Endodermal cell (in vitro differentiated cells): ENCODE data around the gene TMEM240. TPM values are rescaled to one million over a fixed set of nuclear protein-coding genes. Genes with fewer than 3 reads are reported as not detected.
"Not testable (repeated sequence)": the region's sequence is repeated elsewhere in the genome, so short reads cannot be mapped to it uniquely, and the experiment has no call there.

Source experiments
- DNase-seq: peaks from one replicate; pipeline ENCODE4 v3.0.0-alpha.2; 2017
- H3K27ac ChIP-seq: 2 replicates; pipeline ENCODE4 v1.5.1; 2013; ENCODE audit warnings: mild to moderate bottlenecking, low read depth, low read length, moderate library complexity
- H3K27me3 ChIP-seq: 2 replicates; pipeline ENCODE4 v1.6.1; 2013; ENCODE audit warnings: mild to moderate bottlenecking, low read length, moderate library complexity; ENCODE audit not compliant: insufficient read depth, control insufficient read depth, poor library complexity, severe bottlenecking
- H3K36me3 ChIP-seq: 2 replicates; pipeline ENCODE4 v1.7.0; 2013; ENCODE audit warnings: mild to moderate bottlenecking, low read length, moderate library complexity; ENCODE audit not compliant: control insufficient read depth, insufficient read depth
- H3K4me1 ChIP-seq: one replicate; pipeline ENCODE4 v1.7.0; 2013; ENCODE audit warnings: low read length; ENCODE audit not compliant: control insufficient read depth, insufficient read depth
- H3K4me3 ChIP-seq: 2 replicates; pipeline ENCODE4 v1.5.1; 2013; ENCODE audit warnings: mild to moderate bottlenecking, low read length, moderate library complexity
- H3K9ac ChIP-seq: 2 replicates; pipeline ENCODE4 v1.6.1; 2013; ENCODE audit warnings: mild to moderate bottlenecking, low read length, moderate library complexity; ENCODE audit not compliant: poor library complexity, severe bottlenecking; ENCODE audit errors: extremely low read depth
- H3K9me3 ChIP-seq: 2 replicates; pipeline ENCODE4 v1.6.1; 2013; ENCODE audit warnings: mild to moderate bottlenecking, low read length, moderate library complexity; ENCODE audit not compliant: control insufficient read depth
- H3K27ac Mint-ChIP-seq: 2 replicates; pipeline ENCODE4 v1.8.0; 2020; ENCODE audit warnings: mixed read lengths
- H3K27me3 Mint-ChIP-seq: 2 replicates; pipeline ENCODE4 v1.8.0; 2021; ENCODE audit warnings: mild to moderate bottlenecking, mixed read lengths; ENCODE audit not compliant: insufficient read depth
- H3K36me3 Mint-ChIP-seq: 2 replicates; pipeline ENCODE4 v1.8.0; 2020; ENCODE audit warnings: low read depth, mixed read lengths
- H3K4me1 Mint-ChIP-seq: 2 replicates; pipeline ENCODE4 v1.8.0; 2020; ENCODE audit warnings: mixed read lengths
- H3K4me3 Mint-ChIP-seq: 2 replicates; pipeline ENCODE4 v1.8.0; 2020; ENCODE audit warnings: mild to moderate bottlenecking, moderate library complexity, mixed read lengths
- H3K9me3 Mint-ChIP-seq: 2 replicates; pipeline ENCODE4 v1.8.0; 2020; ENCODE audit warnings: mild to moderate bottlenecking, mixed read lengths
- CTCF ChIP-seq: fragments of 200-600 bp; sonication (generic); conservative IDR thresholded peaks from 2 replicates; pipeline ENCODE4 v1.5.0; 2021; ENCODE audit warnings: antibody characterized with exemption, mild to moderate bottlenecking
- WGBS, 2 experiments: methylation state at CpG; one replicate each; pipeline versions ENCODE4 v1.1.5 to v1.1.7; 2013; ENCODE audit warnings: missing lambda C conversion rate in 2 of 2, mixed read lengths in 1 of 2; ENCODE audit not compliant: insufficient coverage in 1 of 2, insufficient read length in 1 of 2; 5-methylcytosine and 5-hydroxymethylcytosine counted together
- total RNA-seq, 2 donors: library from RNA; stranded (reverse); fragmentation: NEBNext Ultra II Directional in 1 of 2; extraction: Animal tissue kit (Norgen Biotek cat#: 25700) in 1 of 2; gene quantifications; 2 replicates in 1 of 2; 3 replicates in 1 of 2; pipeline ENCODE4 v1.2.1, GENCODE V29; 2021

The TMEM240 gene
- total RNA-seq, 2 donors from 2014 or later = 6.4 to 6.9 TPM

GRCh38 chr1:1514376-1514775 is 26.0 kb downstream of the TMEM240 start:
- not testable (repeated sequence) for H3K4me1 ChIP-seq, H3K9me3 Mint-ChIP-seq, H3K4me3 ChIP-seq, H3K27me3 ChIP-seq, H3K27ac ChIP-seq, DNase-seq, H3K27ac Mint-ChIP-seq, H3K27me3 Mint-ChIP-seq, H3K4me3 Mint-ChIP-seq, H3K4me1 Mint-ChIP-seq, H3K9me3 ChIP-seq, H3K9ac ChIP-seq
- WGBS, 2 experiments = 89% methylated on average over 11 of the region's 16 CpGs; no CpG with 5 or more reads in 1 of the 2 experiments
- H3K36me3 Mint-ChIP-seq = peaks cover 19% of the 10 kb centered on the region
- H3K36me3 ChIP-seq = peaks cover 14% of the 10 kb centered on the region

- H3K4me3 ChIP-seq, H3K9ac ChIP-seq, H3K27me3 ChIP-seq, H3K4me1 Mint-ChIP-seq, H3K27ac Mint-ChIP-seq, H3K27me3 Mint-ChIP-seq, H3K4me1 ChIP-seq, H3K9me3 Mint-ChIP-seq, DNase-seq, H3K9me3 ChIP-seq, H3K27ac ChIP-seq: not testable (repeated sequence)
- 93 to 100% methylated on average over 1 to 15 of the region's 18 CpGs for WGBS, 2 experiments
- H3K4me3 Mint-ChIP-seq = peak overlapping the region; percentile 26
- H3K36me3 ChIP-seq = peaks cover 14% of the 10 kb centered on the region
- peaks cover 16% of the 10 kb centered on the region for H3K36me3 Mint-ChIP-seq
Observed at GRCh38 chr1:1513675-1514074, 26.7 kb downstream of the TMEM240 start.

GRCh38 chr1:1512425-1512824 is 28.0 kb downstream of the TMEM240 start:
- H3K36me3 Mint-ChIP-seq, H3K9me3 Mint-ChIP-seq, H3K27me3 Mint-ChIP-seq, H3K27ac ChIP-seq, DNase-seq, H3K27me3 ChIP-seq, H3K36me3 ChIP-seq, H3K4me1 Mint-ChIP-seq, H3K9me3 ChIP-seq, H3K9ac ChIP-seq, H3K27ac Mint-ChIP-seq, H3K4me1 ChIP-seq: not testable (repeated sequence)
- peak overlapping the region; percentile 71 for H3K4me3 ChIP-seq
- peak overlapping the region; percentile 69 for H3K4me3 Mint-ChIP-seq
- 0% methylated on average over 35 of the region's 52 CpGs; no CpG with 5 or more reads in 1 of the 2 experiments for WGBS, 2 experiments

- no peak for TF ChIP-seq CTCF
- Histone ChIP-seq H3K27me3 (no peaks in the 10 kb centered on the region), H3K27ac (peak within 1 kb of the TSS; percentile 83), H3K36me3 (peaks cover 7% of the 10 kb centered on the region), H3K9me3 (no peaks in the 10 kb centered on the region), H3K4me3 (peak within 1 kb of the TSS; percentile 94), H3K4me1 (no peaks in the 10 kb centered on the region), H3K9ac (peak within 1 kb of the TSS; percentile 89)
- 0 to 1% methylated on average over 38 to 99 of the region's 99 CpGs for WGBS, 2 experiments
- Mint-ChIP-seq H3K36me3 (peaks cover 6% of the 10 kb centered on the region), H3K4me1 (peaks cover 4% of the 10 kb centered on the region), H3K9me3 (no peaks in the 10 kb centered on the region), H3K27me3 (no peaks in the 10 kb centered on the region), H3K27ac (peak within 1 kb of the TSS; percentile 95), H3K4me3 (peak within 1 kb of the TSS; percentile 69)
- DNase-seq = peak; percentile 99
Observed at GRCh38 chr1:1511533-1512285, 28.7 kb downstream of the TMEM240 start, which contains the start of gene ATAD3A. TSS of gene ATAD3A (plus strand) at chr1:1512162. CDS start at chr1:1512269, 107 bp downstream.
